Stimulated activated CD8-positive, alpha-beta memory T cell treated with anti-CD3 and anti-CD28 coated beads, Interleukin-7, amount 100 ng/mL, for 1 hour (primary cell): ENCODE data around the gene ZNF235.
"Not testable (repeated sequence)": the region's sequence is repeated elsewhere in the genome, so short reads cannot be mapped to it uniquely, and the experiment has no call there.

ENCODE experiments used
- DNase-seq, 2 donors: peaks; one replicate each; pipeline ENCODE4 v3.0.0-alpha.2; 2020; ENCODE audit warnings: low read depth in 2 of 2

Gene ZNF235

GRCh38 chr19:44255705-44256411 lies 49.0 kb downstream of the ZNF235 start:
- no peak for DNase-seq

GRCh38 chr19:44254496-44254895 lies 50.3 kb downstream of the ZNF235 start:
- no peak for DNase-seq

GRCh38 chr19:44253392-44253791 lies 51.4 kb downstream of the ZNF235 start:
- not testable (repeated sequence) for DNase-seq

GRCh38 chr19:44252332-44252731 lies 52.5 kb downstream of the ZNF235 start:
- DNase-seq = not testable (repeated sequence)

- DNase-seq = no peak
These were observed 68.4 kb downstream of the ZNF235 start for GRCh38 chr19:44236384-44236783.
